ENCODE data around the gene ASCL3.

DNA sequence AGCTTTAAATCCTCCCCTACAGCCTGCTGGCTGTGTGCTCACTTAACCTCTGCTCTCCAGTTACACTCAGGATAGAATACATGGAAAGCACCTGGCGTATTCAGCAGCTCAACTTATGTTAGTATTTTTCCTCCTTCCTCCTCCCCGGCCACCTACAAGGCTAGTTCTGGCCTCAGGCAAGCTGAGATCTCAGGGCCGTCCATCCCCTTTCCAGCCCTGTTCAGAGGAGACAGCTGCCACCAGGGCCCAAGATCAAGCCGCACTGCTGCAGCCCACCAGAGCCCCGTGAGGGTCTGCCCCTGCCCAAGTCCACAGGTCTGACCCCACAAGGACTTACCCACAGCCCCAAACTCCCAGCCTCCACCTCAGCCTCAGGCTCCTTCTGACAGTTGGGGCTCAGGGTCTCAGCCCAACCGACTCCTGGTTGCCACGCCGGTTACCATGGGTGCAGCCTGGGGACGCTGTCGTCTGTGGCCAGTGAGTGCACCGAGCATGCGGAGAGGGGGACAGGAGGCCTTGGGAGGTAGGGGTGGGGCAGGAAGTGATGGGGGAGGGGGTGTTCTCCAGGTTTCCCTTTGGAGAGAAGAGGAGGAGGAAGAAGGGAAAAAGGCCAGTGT, 10.1 kb downstream of the ASCL3 start, which contains the start of gene C11orf16:
- TF ChIP-seq, protein P1, sequence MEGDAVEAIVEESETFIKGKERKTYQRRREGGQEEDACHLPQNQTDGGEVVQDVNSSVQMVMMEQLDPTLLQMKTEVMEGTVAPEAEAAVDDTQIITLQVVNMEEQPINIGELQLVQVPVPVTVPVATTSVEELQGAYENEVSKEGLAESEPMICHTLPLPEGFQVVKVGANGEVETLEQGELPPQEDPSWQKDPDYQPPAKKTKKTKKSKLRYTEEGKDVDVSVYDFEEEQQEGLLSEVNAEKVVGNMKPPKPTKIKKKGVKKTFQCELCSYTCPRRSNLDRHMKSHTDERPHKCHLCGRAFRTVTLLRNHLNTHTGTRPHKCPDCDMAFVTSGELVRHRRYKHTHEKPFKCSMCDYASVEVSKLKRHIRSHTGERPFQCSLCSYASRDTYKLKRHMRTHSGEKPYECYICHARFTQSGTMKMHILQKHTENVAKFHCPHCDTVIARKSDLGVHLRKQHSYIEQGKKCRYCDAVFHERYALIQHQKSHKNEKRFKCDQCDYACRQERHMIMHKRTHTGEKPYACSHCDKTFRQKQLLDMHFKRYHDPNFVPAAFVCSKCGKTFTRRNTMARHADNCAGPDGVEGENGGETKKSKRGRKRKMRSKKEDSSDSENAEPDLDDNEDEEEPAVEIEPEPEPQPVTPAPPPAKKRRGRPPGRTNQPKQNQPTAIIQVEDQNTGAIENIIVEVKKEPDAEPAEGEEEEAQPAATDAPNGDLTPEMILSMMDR (IDR thresholded peaks at IDR 0.05; ENCODE audit: low read length), result no peak
- TF ChIP-seq EZH2phosphoT487 (IDR thresholded peaks at IDR 0.05; ENCODE audit: low read length) (no peak), EZH2 (optimal IDR thresholded peaks at IDR 0.05; ENCODE audit: low read depth, low read length) (no peak)

Measured in MM.1S (cell line).